GM18861 (cell line): ENCODE measurements around the gene ZNF365.

Experiments
- ATAC-seq: cut with Tn5 transposase; IDR thresholded peaks from one replicate; pipeline ENCODE4 v1.9.1; 2021; ENCODE audit not compliant: unreplicated experiment

Gene ZNF365

DNA sequence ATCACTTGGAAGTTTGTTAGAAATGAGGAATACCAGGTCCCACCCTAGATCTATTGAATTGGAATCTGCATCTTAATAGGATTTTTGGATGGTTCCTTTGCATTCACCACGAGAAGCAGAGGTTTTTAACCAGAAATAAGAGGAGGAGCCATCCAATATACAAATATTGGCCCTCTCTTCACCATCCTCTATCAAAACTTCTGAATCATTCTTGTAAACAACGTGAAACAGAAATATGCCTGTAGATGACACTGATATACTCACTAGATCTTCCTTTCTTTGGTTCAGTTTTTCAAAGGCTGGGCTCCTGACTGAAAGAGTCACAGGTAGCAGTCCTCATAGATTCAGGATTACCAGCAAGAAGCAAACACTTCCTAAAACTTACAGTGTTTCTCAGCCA, 39.5 kb downstream of the ZNF365 start:
- ATAC-seq: no peak

DNA sequence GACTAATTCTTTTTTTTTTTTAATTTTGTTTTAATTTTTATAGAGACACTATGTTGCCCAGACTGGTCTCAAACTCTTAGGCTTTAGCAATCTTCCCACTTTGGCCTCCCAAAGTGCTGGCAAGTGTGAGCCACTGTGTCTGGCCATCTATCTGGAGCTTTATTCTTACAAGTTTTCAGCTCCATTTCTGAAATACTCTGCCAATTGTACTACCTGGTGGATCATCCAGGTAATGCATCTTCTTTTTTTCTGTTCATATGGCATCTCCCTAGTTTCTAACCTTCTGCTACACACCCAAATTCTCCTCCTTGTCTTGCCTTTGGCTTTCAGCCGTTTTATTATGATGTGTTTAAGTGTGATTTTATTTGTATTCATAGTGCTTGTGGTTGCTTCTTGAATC, 40.2 kb downstream of the ZNF365 start:
- ATAC-seq: no peak

DNA sequence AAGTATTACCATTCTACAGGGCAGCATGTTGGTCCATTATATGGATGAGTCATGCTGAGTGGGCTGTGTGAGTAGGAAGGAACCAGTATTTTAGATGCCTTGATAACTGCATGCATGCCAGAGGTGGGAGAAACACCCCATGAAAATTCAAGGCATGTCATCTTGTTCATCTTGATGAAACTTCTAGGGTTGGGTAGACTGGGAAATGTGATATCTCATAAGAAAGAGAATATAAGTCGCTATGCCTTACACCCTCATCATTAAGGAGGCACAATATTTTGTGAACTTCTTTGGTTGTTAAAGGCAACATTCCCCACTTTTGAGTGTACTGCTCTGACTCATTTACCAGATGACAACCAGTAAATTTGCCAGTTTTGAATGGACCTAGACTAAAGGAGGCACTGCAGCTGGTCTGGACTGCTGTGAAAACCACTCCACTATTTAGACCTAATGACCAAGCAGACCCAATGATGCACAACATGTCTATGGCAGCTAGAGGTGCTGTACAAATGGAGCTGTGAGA, 48.0 kb downstream of the ZNF365 start:
- ATAC-seq: no peak

DNA sequence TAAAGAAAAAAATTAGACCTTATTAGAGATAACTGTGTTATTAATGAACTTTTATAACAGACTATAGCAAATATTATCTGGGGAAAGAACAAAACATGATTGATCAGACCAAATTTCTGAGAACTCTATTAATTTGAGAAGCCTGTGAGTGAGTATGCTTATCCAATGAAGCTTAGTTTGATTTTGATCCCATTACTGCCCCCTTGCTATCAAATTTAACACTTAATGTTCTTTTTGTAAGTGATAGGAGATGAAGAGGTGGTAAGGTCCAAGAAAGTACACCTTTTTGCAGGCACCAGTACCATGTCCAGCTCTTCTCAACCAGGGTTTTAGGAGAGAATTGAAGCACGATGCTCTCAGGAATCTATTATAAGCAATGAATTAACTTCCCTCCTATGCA, 49.9 kb downstream of the ZNF365 start:
- ATAC-seq: no peak

DNA sequence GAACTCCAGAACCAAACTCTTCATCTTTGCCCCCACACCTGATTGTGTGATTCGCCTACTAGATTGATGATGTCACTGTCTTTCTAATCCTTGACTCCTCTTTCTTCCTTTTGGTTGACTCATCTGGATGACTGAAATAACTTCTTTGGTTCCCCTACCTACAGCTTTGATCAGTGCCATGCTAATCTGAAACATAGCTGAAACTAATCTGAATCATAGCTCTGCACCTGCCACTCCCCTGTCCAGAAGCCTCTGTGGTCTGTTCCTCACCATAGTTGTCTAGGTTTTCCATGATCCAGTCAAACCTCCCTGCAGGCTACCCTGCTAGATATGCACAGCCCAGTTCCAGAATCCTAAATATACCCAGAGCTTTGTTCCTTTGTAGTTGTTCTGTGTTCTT, 51.9 kb downstream of the ZNF365 start:
- no peak for ATAC-seq

DNA sequence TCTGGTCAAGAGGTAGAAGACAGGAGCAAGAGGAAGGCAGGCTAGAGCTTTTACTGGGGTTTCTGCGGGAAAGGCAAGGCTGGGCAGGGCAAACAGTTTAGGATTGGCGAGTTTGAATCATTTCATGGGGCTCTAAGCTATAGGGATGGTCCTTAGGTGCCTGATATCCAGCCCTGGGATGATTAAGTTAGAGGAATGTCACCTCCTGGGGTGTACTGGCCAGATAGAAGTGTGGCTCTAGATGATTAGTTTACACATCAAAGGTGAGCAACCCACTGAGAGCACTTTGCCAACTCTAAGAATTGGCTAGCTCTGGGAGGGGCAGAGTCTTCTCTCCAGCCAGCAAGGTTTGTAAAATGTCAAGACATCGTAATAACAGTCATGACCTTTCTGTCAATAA, 52.4 kb downstream of the ZNF365 start:
- no peak for ATAC-seq

DNA sequence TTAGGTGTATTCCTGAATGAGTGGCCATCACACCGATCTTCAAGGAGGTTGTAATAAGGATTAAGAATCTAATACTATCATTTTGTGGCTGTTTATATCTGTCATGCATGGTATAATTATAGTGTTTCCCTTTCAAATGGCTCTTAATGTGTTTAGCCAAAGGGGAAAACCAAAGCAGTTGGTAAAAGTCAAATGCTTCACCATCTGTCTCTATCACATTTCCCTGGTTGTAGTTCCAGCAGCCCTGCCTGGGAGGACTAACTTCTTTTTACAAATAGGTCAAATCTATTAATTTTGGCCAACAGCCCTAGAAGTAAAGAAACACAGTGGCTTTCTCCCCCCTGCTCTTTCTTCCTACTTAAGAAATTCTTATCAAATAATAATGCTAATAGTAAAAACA, 56.7 kb downstream of the ZNF365 start:
- no peak for ATAC-seq

DNA sequence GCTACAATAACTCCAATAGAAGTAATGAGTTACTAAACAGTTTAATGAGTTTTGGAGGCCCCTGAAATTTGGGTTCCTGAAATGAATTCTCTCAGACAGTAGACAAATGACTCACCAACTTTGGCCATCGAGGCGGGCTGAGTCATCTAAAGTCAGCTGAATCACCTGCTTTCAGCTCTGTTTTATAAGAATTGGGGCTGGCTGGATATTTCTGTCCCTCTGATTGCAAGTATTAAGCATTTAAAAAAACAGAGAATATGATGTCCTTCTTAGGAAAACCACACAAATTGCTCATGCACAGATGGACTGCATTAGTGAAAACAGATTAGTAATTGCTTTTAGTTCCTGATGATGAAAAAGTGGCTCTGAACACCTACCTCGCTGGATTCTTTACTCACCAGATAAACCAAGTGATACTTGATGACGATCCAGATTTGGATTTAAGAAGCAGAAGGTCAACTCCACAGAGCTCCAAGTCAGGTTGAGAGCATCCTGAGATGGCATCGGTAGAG, 59.1 kb downstream of the ZNF365 start:
- ATAC-seq: peak; percentile 93

DNA sequence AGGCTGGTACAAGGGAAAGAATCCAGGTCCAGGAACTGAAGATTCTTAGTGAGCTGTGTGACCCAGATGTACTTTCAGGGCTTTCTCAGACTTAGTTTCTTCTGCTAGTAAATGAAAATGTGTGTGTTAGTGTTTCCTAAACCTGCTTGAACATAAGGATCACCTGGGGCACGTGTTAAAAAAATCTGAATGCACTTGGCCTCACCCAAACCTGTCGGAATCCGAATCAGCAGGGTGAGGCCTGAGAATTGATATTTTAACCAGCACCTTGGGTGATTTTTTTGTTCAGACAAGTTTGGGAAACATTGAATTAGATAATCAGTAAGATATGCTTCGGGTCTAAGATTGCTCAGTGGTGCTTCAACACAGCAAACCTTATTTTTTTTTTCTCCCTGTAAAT, 59.7 kb downstream of the ZNF365 start:
- ATAC-seq: no peak

DNA sequence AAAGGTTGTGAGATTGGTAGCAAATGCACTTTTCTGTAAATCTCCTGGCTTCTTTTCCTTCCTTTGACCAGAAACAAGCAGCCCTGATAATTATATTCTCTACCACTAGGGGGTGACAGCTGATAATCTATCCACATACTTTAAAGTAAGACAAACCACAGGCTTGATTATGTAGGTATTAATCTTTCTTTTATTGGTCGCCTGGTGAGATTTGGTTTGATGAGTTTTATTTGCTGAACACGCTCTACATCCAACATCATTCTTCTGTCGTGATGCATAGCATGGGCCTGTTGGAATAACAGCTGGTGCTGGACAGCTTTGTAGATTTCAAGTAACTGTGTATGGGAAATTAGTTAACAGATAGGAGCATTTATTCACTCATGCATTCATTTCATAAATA, 63.5 kb downstream of the ZNF365 start:
- peak; percentile 46 for ATAC-seq

DNA sequence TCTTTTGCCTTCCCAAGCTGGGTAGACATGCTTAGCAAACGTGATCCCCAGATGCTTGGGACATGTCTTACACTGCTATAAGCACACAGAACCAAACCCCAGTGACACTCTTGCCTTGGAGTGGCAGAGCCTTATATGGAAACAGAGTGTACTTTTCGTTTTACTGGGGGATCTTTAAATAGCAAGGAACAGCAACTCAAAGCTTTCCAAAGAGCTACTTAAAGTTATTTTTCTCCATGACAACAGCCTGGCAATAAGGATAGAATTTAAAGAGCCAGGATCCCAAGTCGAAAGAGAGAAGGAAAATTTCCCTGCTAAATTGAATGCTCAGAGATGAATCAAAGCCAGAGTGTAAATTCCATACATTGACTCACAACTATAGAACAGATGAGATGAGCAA, 67.8 kb downstream of the ZNF365 start:
- no peak for ATAC-seq

DNA sequence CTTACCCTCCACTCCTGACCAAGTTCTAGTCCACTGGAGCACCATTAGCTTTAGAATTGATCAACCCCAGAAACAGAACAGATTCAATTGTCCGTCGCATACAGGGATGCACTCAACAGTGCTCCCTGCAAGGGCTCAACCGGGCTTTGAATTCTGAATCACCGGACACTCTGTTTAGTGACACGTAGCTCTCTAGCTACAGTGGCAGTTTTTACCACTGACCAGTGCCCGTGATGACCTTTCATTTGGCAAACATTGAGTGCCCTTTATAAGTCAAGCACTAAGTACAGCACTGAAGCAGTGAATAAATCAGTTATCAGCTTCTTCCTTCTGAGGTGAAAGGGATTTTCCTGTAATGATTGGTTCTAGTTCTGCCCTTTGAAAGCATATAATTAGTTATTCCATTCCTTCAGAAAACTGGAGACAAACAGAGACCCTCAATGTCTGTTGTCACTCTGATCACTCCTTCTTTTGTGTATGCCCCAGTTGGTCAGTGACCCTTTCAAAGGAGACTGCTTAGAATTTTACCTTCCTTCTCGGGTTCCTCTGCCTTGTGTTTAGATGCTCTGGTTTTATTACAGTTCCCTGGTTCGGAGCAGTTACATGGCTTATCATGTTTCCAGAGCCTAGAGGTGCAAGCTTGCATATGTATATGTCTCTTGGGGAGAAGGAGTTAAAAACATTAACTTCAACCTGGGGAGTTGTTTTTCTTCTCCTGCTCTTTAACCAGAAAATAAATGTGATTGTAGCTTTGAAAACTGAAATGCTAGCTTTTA, 68.9 kb downstream of the ZNF365 start:
- ATAC-seq: no peak

DNA sequence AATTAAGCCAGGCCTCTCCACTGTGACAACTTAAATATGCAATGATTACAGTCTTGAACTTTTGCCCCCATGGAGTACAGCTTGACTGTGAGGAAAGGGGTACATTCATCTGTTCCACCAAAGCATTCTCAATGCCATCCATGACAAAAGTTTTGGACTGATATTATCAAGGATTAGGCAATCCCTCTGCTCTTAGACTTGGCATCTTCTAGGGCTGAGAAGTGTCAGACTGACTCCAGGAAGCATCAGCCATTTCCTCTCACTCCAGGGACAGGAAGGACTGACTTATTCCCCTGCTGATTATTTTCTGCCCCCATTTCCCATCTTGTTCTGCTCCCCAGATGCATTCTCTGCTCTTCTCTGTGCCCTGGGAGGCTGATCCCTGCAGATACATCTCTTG, 69.7 kb downstream of the ZNF365 start:
- ATAC-seq: no peak

DNA sequence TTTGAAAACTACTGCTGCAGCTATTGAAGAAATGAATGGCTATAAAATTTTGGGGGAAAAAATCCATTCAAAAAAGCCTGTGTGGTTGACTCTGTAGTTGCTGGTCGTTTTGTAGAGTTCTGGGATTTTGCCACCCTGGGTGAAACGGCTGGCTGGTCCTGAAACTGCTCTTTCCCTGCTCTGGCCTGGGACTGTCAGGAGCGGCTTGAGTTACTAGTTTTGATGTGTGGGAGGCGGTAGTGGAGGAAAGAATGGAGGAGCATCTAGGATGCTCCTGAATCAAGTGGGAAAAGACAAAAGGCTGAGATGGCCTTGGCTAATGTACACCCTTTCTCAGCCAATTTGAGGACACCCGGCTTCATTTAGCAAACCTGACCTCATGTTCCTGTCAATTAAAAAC, 72.5 kb downstream of the ZNF365 start:
- ATAC-seq: no peak

DNA sequence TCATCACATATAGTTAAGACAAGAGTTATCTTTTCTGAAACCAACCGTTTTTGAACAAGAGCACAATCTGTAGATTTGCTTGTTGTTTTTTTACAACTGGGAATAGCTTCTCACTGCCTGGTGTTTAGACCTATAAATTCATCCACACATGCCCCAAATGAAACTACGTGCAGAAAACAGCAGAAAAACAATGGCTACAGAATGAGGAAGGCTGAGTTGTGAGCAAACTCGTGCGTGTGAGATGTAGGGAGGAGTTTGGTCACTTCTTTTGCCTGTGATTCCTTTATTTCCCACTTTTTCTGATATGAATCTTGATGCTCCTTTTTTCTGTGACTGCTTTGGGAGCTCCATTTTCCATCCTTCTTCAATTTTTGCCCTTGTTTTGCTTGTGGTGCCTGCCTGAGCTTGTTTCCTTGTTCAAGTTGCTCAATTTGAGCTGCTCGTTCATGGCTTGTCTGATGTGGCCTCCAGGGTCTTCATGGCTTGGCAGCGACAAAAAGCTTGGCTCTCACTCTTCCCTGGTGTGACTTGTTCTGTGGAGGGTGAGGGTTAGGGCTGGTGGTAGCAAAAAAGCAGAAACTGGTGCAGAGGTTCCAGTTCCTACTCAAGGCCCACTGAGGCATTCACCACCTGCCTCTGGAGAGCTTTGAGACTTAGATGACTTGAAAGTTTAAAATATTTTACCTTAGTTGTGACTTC, 76.9 kb downstream of the ZNF365 start:
- no peak for ATAC-seq

DNA sequence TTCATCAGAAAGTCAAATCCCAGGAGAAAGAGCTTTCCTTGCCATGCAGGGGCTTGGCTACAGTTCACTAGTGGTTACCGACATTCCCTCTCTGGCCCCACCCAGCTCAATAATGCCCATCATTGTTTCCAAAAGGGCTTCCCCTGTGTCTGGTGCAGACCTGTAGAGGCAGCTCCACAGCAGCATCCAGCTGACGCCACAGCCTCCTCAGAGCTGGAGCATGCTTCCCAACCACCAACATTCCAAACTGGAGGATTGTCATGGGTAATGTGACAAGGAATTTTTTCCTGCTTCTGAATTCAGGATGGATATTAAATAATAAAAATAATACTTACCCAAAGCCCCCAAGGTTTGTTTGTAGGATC, 77.4 kb downstream of the ZNF365 start:
- no peak for ATAC-seq
